WI38 (cell line): ENCODE data around the gene ITGA3.

Source experiments
- H3K4me3 ChIP-seq: 2 replicates; pipeline ENCODE4 v1.5.1; 2011; ENCODE audit warnings: low read depth, mild to moderate bottlenecking, control low read depth, low read length
- CTCF ChIP-seq: IDR thresholded peaks from 2 replicates; pipeline ENCODE4 v1.5.1; 2012; ENCODE audit warnings: low read depth, mild to moderate bottlenecking, control low read depth, low read length

ITGA3 gene

GRCh38 chr17:50026837-50027171 lies 29.1 kb upstream of the ITGA3 start:
- peak overlapping the region; percentile 52 for H3K4me3 ChIP-seq

GRCh38 chr17:50027172-50027880 lies 28.6 kb upstream of the ITGA3 start:
- no peak for TF ChIP-seq CTCF
- H3K4me3 ChIP-seq: peak overlapping the region; percentile 52

More at GRCh38 chr17:50026837-50027171, 29.1 kb upstream of the ITGA3 start:
- peak; percentile 87 for TF ChIP-seq CTCF

- TF ChIP-seq CTCF: no peak
- H3K4me3 ChIP-seq: no peak overlapping the region
Observed at GRCh38 chr17:50027881-50028735, 27.8 kb upstream of the ITGA3 start.

GRCh38 chr17:50028736-50029120 lies 27.2 kb upstream of the ITGA3 start:
- TF ChIP-seq CTCF: no peak
- H3K4me3 ChIP-seq: no peak overlapping the region

GRCh38 chr17:50029185-50029584 lies 26.7 kb upstream of the ITGA3 start:
- no peak for TF ChIP-seq CTCF
- H3K4me3 ChIP-seq: no peak overlapping the region

- no peak for TF ChIP-seq CTCF
- no peak overlapping the region for H3K4me3 ChIP-seq
Observed at GRCh38 chr17:50033316-50033715, 22.6 kb upstream of the ITGA3 start.
